ENCODE results near the gene DCLK1. TPM values are rescaled to one million over a fixed set of nuclear protein-coding genes. Genes with fewer than 3 reads are reported as not detected.
"Not testable (repeated sequence)": the region's sequence is repeated elsewhere in the genome, so short reads cannot be mapped to it uniquely, and the experiment has no call there.

Gene DCLK1
- polyA plus RNA-seq, 6 donors from 2014 or later: not detected

DNA sequence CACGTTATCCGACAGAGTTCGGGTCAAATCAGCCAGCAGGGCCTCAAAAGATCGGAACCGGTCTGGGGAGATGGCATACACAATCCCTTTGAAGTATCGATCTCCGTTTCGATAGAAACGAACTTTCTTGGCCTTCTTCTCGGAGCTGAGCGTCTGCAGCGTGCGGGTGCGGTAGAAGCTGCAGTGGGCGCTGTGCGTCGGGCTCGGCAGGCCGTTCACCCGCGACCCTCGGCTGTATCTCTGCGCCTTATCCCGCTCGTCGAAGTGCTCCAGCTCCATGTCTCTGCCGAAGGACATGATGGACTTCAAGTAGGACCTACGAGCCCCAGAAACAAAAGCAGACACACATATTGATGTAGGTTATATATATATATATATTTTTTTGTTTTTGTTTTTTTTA, 5.3 kb downstream of the DCLK1 start:
- Mint-ChIP-seq H3K9me3 (peaks cover 0 to 7% (median 0%) of the 10 kb centered on the region in 7 donors), H3K27ac (no peak overlapping the region), H3K4me3 (no peak overlapping the region), H3K36me3 (no peaks in the 10 kb centered on the region), H3K27me3 (peaks cover 19 to 32% (median 21%) of the 10 kb centered on the region in 3 donors), H3K4me1 (peaks cover 0 to 3% (median 0%) of the 10 kb centered on the region in 3 donors)
- DNase-seq (no peak), ATAC-seq (ENCODE audit: low read depth in 2 of 2) (no peak)

DNA sequence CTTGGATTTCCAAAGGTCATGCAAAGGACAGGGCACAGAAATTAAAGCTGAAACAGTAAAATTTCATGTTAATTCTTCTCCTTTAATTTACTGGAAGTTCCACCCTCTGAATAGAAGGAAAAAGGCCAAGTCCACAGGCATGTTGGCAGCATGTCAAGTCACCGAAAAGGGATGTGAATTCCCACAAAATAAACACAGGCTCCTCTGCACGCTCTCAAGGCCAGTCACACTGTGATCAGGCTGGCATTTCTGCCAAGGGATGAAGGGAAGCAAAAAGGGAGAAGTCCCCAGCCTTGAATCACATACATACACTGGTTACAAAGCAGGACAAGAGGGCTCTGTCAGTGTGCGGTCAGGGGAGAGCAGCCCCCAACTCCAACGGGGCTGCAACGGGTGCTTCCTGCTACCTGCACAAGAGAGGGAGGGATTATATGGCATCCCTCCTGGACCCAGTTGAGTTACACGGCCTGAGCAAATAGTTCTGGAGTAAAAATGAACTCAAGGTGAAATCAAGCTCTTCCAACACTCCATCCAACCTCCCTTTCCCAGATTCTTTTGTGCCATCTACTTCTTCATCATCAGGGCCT, 6.9 kb downstream of the DCLK1 start:
- Mint-ChIP-seq H3K36me3 (no peaks in the 10 kb centered on the region), H3K9me3 (peaks cover 0 to 6% (median 0%) of the 10 kb centered on the region in 7 donors), H3K4me3 (no peak overlapping the region), H3K27ac (no peak overlapping the region), H3K27me3 (peaks cover 9 to 18% (median 10%) of the 10 kb centered on the region in 3 donors), H3K4me1 (no peaks in the 10 kb centered on the region)
- ATAC-seq (ENCODE audit: low read depth in 2 of 2): no peak
- DNase-seq: no peak

DNA sequence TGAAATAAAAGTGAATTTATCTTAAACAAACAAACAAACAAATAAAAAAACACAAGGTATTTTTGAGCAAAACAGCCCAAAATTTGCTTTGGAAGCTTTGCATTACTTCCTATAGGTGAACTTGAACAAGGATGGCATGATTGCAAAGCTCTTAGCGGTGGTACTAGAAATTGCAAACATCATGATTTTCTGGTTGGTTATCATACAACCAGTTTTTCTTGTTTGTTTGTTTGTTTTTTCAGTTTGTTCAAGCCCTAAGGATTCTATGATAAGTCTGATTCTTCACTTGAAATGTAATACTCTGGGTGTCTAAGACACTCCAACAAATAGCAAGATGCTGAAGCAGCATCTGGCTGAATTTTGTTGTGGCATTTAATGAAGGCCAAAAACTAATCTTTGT, 15.9 kb downstream of the DCLK1 start:
- H3K27me3 Mint-ChIP-seq: peaks cover 0 to 7% (median 0%) of the 10 kb centered on the region in 3 donors
- H3K27ac Mint-ChIP-seq: no peak overlapping the region
- DNase-seq (no peak), ATAC-seq (ENCODE audit: low read depth in 2 of 2) (no peak)
- no peak overlapping the region for H3K4me3 Mint-ChIP-seq
- peaks cover 0 to 2% (median 0%) of the 10 kb centered on the region in 7 donors for H3K9me3 Mint-ChIP-seq
- no peaks in the 10 kb centered on the region for H3K36me3 Mint-ChIP-seq
- H3K4me1 Mint-ChIP-seq: no peaks in the 10 kb centered on the region

DNA sequence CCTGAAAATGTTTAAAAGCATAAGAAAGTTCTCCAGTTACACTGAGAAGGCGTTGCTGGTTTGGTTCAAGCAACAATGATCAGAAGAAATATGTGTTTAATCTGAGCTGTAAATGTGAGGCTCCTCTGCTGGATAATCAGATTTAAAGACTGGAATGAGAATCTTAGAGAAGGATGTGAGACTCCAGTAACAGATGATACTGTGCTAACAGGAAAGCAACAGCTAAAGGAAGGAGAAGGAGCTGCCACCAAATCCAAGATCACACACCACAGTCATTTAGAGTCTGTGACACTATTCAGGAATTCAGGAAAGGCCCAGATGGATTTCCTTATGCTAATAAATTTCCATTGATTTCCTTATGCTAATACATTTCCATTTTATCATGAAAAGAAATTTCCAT, 16.9 kb downstream of the DCLK1 start:
- ATAC-seq (ENCODE audit: low read depth in 2 of 2): no peak
- Mint-ChIP-seq H3K27me3 (peaks cover 0 to 7% (median 0%) of the 10 kb centered on the region in 3 donors), H3K36me3 (no peaks in the 10 kb centered on the region), H3K4me3 (no peak overlapping the region), H3K4me1 (no peaks in the 10 kb centered on the region), H3K9me3 (peaks cover 0 to 2% (median 0%) of the 10 kb centered on the region in 7 donors), H3K27ac (no peak overlapping the region)
- no peak for DNase-seq

DNA sequence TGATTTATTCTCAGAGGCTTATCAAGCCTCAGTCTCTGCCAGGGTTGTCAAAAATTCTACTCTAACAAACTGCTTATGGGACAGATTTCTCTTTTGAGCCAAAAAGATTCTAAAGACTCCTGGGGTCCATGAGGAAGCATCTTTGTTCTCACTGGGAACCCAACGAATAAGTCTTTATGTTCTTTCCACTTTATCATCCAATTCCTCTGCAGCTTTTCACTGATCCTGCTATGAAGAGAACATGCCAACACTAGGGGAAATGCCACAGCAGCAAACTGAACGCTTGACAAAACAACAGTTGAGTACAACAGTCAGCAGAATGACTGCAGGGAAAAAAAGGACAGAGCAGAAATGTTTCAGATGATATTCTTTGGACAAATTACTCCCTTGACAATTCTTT, 22.2 kb downstream of the DCLK1 start:
- ATAC-seq (ENCODE audit: low read depth in 2 of 2): no peak
- Mint-ChIP-seq H3K36me3 (no peaks in the 10 kb centered on the region), H3K27ac (no peak overlapping the region), H3K4me1 (no peaks in the 10 kb centered on the region), H3K27me3 (no peaks in the 10 kb centered on the region), H3K4me3 (no peak overlapping the region), H3K9me3 (peaks cover 0 to 6% (median 0%) of the 10 kb centered on the region in 7 donors)
- no peak for DNase-seq

DNA sequence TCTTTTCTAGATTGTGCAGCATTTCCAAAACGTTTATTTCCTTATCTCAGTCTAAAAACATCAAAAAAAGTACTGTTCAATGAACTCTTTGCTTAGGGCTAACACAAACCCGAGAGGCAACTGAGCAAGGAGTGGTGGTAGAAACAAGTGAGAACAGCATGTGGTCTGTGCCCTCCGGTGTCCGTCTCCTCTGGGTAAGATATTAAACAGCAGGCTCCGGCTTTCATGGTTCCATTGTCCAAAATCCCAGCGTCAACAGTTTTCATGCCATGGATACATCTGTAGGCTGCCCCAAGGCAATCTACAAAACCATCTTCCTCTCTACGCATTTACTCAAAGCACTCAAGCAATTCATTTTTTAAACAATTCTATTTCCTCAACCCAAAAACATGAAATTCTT, 22.8 kb downstream of the DCLK1 start:
- Mint-ChIP-seq H3K27ac (no peak overlapping the region), H3K9me3 (peaks cover 0 to 6% (median 0%) of the 10 kb centered on the region in 7 donors), H3K4me3 (no peak overlapping the region), H3K4me1 (no peaks in the 10 kb centered on the region), H3K27me3 (no peaks in the 10 kb centered on the region), H3K36me3 (no peaks in the 10 kb centered on the region)
- no peak for DNase-seq
- ATAC-seq (ENCODE audit: low read depth in 2 of 2): no peak

DNA sequence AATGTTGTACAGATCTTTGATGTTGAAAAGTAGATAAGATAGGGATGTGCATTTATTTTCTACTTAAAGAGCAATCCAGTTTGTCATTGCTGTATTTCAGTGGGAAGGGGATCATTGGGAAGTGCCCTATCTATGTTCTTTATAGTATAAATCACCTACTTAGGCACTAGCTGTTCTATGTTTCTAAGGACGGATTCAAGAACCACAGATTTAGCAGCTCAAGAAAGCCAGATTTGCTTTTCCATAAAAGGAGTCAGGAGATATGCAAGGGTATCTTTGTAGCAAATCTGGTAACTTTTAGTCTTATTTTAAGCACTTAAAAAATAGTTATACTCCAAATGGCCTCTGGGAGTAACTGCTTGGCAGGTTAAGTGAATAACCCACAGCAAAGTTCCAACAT, 23.7 kb downstream of the DCLK1 start:
- no peak for ATAC-seq (ENCODE audit: low read depth in 2 of 2)
- no peaks in the 10 kb centered on the region for H3K36me3 Mint-ChIP-seq
- peaks cover 0 to 6% (median 4%) of the 10 kb centered on the region in 7 donors for H3K9me3 Mint-ChIP-seq

DNA sequence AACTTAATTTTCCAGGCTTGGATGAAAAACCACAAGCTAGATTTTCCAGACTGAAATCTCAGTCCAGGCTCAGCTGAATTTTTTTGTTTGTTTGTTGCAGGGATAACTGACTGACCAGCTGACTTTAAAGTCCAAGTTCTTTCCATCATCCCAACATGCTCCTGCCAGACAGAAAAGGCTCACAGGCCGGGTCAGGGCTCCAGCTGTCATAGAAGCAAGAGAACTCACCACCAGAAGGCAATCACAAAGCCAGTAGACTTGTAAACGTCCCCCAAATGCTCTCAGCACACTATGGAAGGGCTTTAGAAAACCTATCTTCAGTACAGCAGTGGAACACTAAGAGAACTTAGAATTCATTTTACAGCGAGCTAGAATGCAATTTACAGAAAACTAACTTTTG, 25.5 kb downstream of the DCLK1 start:
- no peaks in the 10 kb centered on the region for H3K36me3 Mint-ChIP-seq
- no peaks in the 10 kb centered on the region for H3K27me3 Mint-ChIP-seq
- DNase-seq: no peak
- no peak overlapping the region for H3K4me3 Mint-ChIP-seq
- ATAC-seq (ENCODE audit: low read depth in 2 of 2): no peak
- no peaks in the 10 kb centered on the region for H3K4me1 Mint-ChIP-seq
- H3K27ac Mint-ChIP-seq: no peak overlapping the region
- peaks cover 0 to 6% (median 4%) of the 10 kb centered on the region in 7 donors for H3K9me3 Mint-ChIP-seq

More for the DNA sequence above, 23.7 kb downstream of the DCLK1 start:
- no peak overlapping the region for H3K4me3 Mint-ChIP-seq
- no peak overlapping the region for H3K27ac Mint-ChIP-seq
- H3K27me3 Mint-ChIP-seq: no peaks in the 10 kb centered on the region
- no peak for DNase-seq
- H3K4me1 Mint-ChIP-seq: no peaks in the 10 kb centered on the region

DNA sequence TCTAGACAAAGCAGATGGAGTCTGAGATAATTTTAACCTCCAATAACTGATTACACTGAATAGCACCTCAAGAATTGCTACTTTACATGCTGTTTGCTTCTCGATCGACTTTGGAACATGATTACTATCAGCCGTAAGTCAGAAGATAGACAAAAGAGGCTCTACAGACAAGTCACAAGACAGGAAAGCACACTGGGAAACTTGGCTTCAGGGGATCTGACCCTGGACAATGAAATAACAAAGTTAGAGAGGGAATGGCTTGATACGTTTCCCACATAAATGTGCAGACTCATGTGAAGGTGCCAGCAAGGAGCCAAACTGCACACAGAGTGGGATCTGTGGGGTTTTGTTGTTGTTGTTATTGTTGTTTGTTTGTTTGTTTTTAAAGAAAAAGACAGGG, 28.5 kb downstream of the DCLK1 start:
- Mint-ChIP-seq H3K36me3 (no peaks in the 10 kb centered on the region), H3K27ac (no peak overlapping the region), H3K4me1 (no peaks in the 10 kb centered on the region), H3K27me3 (no peaks in the 10 kb centered on the region), H3K9me3 (peaks cover 0 to 5% (median 3%) of the 10 kb centered on the region in 7 donors), H3K4me3 (no peak overlapping the region)
- DNase-seq (no peak), ATAC-seq (ENCODE audit: low read depth in 2 of 2) (no peak)

DNA sequence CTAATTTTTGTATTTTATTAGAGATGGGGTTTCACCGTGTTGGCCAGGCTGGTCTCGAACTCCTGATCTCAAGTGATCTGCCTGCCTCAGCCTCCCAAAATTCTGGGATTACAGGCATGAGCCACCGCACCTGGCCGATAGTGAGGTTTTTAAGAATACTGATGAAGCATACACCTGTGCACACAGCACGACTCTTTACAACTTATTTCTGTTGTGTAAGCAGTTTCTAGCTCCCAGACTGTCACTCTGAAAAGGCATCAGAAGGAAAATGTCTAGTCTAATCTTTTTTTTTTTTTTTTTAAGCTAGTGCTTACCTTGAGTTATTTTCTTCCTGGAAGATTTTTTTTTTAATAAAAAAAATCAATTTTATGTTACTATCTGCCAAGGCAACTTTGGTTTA, 29.3 kb downstream of the DCLK1 start:
- not testable (repeated sequence) for H3K4me1 Mint-ChIP-seq; DNase-seq; H3K4me3 Mint-ChIP-seq; H3K36me3 Mint-ChIP-seq; ATAC-seq (ENCODE audit: low read depth in 2 of 2); H3K27ac Mint-ChIP-seq; H3K9me3 Mint-ChIP-seq; H3K27me3 Mint-ChIP-seq

DNA sequence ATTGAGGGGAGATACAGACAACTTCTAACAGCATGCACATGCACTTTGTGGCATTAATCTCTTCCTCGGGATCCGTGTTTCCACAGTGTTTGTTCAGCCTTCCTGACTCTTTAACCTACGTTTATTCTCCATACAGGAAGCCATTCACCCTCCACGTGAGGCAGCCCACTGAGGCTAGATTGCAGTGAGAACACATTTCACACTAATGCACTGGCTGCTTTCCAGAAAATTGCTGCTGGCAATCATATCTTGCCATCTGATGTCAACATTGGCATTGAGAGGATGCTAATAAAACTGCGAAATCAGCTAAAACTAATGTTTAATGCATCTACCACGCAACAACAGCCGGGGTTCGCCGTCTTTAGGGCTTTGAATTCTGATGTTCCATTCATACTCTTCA, 30.0 kb downstream of the DCLK1 start:
- H3K9me3 Mint-ChIP-seq: peaks cover 0 to 4% (median 0%) of the 10 kb centered on the region in 7 donors
- ATAC-seq (ENCODE audit: low read depth in 2 of 2): no peak

DNA sequence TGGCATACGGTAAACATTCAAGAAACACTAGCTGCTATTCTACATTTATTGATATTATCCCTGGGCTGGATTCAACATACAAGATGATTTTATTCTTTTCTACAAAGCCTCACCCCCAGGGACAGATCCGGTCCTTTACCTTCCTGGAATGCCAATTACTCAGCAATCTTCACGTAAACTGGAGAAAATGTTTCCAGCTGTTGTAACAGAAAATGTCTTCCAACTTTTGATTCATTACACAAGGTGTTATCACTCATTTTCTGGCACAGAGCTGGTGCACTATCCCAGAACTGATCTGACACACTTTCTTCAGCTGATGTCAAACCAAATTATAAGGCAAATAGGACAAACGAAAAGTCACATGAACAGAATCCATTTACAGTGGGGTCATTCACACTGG, 33.1 kb downstream of the DCLK1 start:
- Mint-ChIP-seq H3K27ac (peak overlapping the region in 1 of 6 donors; percentile 12), H3K36me3 (no peaks in the 10 kb centered on the region), H3K9me3 (peaks cover 0 to 4% (median 0%) of the 10 kb centered on the region in 7 donors), H3K4me1 (no peaks in the 10 kb centered on the region), H3K4me3 (no peak overlapping the region), H3K27me3 (no peaks in the 10 kb centered on the region)
- DNase-seq (no peak), ATAC-seq (ENCODE audit: low read depth in 2 of 2) (no peak)

More for the DNA sequence above, 30.0 kb downstream of the DCLK1 start:
- Mint-ChIP-seq H3K4me3 (no peak overlapping the region), H3K27ac (no peak overlapping the region), H3K27me3 (no peaks in the 10 kb centered on the region), H3K36me3 (no peaks in the 10 kb centered on the region), H3K4me1 (no peaks in the 10 kb centered on the region)
- DNase-seq: no peak

DNA sequence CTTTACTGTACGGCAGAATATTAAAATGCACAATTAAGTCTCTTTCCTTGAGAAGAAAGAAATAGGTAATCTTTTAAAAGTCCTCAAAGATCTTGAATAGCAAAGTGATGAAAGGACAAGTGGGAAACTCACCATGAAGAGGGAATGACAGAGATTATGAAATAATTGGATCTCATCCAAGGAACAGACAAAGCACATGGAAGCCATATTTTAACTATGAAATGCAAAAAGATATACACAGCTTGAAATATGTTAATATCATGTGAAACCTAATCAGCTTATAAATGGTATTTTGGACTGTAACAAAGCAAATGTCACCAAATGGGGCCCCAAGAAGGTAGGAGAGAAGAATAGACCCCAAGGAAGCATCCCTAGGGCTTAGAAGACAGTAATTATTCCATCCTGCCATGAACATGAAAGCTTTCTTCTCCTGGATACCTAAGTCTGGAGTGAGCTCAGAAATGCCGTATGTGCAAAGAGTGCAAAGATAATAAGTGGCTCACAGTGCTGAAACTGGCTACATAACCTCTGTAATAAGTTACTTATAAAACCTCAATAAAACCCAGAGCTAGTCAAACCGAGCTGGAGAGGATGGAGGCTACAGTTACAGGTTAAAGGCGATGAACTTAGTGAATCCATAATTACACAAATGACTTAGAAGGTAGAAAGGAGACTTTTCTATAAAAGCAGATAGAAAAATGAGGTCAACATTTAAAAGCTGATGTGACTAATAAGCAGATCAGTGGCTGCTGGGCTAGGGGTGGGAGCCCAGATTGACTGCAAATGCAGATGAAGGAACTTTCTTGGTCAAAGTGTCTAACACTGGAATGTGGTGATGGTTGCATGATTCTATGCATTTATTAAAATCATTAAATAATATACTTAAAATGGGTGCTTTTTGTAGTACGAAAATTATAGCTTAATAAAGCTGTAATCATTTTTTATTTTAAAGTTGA, 34.4 kb downstream of the DCLK1 start:
- DNase-seq (no peak), ATAC-seq (ENCODE audit: low read depth in 2 of 2) (no peak)
- no peak overlapping the region for H3K4me3 Mint-ChIP-seq
- no peaks in the 10 kb centered on the region for H3K4me1 Mint-ChIP-seq
- H3K27ac Mint-ChIP-seq: no peak overlapping the region
- H3K27me3 Mint-ChIP-seq: no peaks in the 10 kb centered on the region
- H3K36me3 Mint-ChIP-seq: no peaks in the 10 kb centered on the region
- H3K9me3 Mint-ChIP-seq: peaks cover 0 to 4% (median 3%) of the 10 kb centered on the region in 7 donors

DNA sequence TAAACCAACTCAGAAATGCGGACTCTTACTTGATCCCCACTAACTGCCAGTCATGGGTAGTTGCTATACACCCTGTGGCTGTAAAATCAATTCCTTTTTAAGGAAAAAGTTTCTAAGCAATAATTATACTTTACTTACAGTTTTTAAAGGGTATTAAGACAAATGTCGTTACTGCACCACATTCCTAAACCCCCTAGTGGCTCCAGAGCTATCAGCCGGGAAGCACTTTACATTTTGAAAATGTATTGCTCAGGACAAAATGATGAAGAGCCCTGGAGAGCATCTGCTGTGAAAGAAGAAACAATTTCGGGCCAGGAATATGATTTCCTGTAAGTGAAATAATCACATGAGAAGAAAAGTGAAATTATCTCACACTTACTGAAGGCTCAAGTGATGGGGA, 36.7 kb downstream of the DCLK1 start:
- Mint-ChIP-seq H3K36me3 (no peaks in the 10 kb centered on the region), H3K9me3 (peaks cover 0 to 9% (median 4%) of the 10 kb centered on the region in 7 donors), H3K27me3 (no peaks in the 10 kb centered on the region), H3K27ac (peak overlapping the region in 1 of 6 donors; percentile 8), H3K4me3 (no peak overlapping the region), H3K4me1 (no peaks in the 10 kb centered on the region)
- ATAC-seq (ENCODE audit: low read depth in 2 of 2) (no peak), DNase-seq (no peak)
